Osteocyte (in vitro differentiated cells): ENCODE data around the gene ALDH1A2. TPM values are rescaled to one million over a fixed set of nuclear protein-coding genes. Genes with fewer than 3 reads are reported as not detected.

Experiments
- DNase-seq: peaks from one replicate; pipeline ENCODE4 v3.0.0; 2021; ENCODE audit warnings: mixed read lengths; ENCODE audit not compliant: unreplicated experiment; ENCODE audit errors: extremely low spot score
- H3K27ac Mint-ChIP-seq: one replicate; pipeline ENCODE4 v1.8.0; 2021; ENCODE audit warnings: mild to moderate bottlenecking, mixed read lengths; ENCODE audit not compliant: unreplicated experiment
- H3K27me3 Mint-ChIP-seq: one replicate; pipeline ENCODE4 v1.8.0; 2021; ENCODE audit warnings: mixed read lengths; ENCODE audit not compliant: unreplicated experiment
- H3K36me3 Mint-ChIP-seq: one replicate; pipeline ENCODE4 v1.8.0; 2021; ENCODE audit warnings: mixed read lengths; ENCODE audit not compliant: unreplicated experiment
- H3K4me1 Mint-ChIP-seq: one replicate; pipeline ENCODE4 v1.8.0; 2021; ENCODE audit warnings: mixed read lengths; ENCODE audit not compliant: unreplicated experiment
- H3K4me3 Mint-ChIP-seq: one replicate; pipeline ENCODE4 v1.8.0; 2021; ENCODE audit warnings: mild to moderate bottlenecking, moderate library complexity, mixed read lengths; ENCODE audit not compliant: unreplicated experiment
- H3K9me3 Mint-ChIP-seq: one replicate; pipeline ENCODE4 v1.8.0; 2021; ENCODE audit warnings: mixed read lengths; ENCODE audit not compliant: unreplicated experiment
- total RNA-seq: library from RNA; stranded (reverse); gene quantifications from 2 replicates; pipeline ENCODE4 v1.2.1, GENCODE V29; 2021
- TF ChIP-seq, protein P1 (sequence below): fragments of 200-600 bp; sonication (generic); IDR thresholded peaks from 2 replicates; pipeline ENCODE4 v1.5.0; 2021; ENCODE audit warnings: antibody characterized with exemption, mild to moderate bottlenecking, moderate library complexity

ALDH1A2 gene
- total RNA-seq, 1 donor from 2014 or later, result 0.48 TPM

DNA sequence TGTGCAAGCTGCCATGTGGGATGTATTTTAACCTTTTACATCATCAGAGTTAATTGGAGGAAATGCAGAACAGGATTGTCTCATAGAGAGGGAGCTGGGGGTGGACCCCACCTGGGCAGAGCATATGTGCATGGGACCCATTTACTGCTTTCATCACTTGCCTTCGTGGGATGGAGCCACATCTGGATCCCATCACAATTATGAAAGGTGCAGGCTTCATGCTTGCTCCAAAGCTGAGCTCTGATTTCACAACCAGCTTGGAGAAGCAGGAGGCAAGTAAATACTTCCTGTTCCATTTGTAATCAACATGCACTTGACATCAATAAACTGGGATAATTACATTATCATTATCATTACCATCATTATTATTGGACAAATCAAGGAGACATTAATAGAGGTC is 161.9 kb downstream of the ALDH1A2 start:
- H3K9me3 Mint-ChIP-seq, result no peaks in the 10 kb centered on the region
- H3K27me3 Mint-ChIP-seq, result peaks cover 39% of the 10 kb centered on the region
- no peak overlapping the region for H3K27ac Mint-ChIP-seq
- no peak overlapping the region for H3K4me3 Mint-ChIP-seq
- no peaks in the 10 kb centered on the region for H3K36me3 Mint-ChIP-seq
- TF ChIP-seq, protein P1, sequence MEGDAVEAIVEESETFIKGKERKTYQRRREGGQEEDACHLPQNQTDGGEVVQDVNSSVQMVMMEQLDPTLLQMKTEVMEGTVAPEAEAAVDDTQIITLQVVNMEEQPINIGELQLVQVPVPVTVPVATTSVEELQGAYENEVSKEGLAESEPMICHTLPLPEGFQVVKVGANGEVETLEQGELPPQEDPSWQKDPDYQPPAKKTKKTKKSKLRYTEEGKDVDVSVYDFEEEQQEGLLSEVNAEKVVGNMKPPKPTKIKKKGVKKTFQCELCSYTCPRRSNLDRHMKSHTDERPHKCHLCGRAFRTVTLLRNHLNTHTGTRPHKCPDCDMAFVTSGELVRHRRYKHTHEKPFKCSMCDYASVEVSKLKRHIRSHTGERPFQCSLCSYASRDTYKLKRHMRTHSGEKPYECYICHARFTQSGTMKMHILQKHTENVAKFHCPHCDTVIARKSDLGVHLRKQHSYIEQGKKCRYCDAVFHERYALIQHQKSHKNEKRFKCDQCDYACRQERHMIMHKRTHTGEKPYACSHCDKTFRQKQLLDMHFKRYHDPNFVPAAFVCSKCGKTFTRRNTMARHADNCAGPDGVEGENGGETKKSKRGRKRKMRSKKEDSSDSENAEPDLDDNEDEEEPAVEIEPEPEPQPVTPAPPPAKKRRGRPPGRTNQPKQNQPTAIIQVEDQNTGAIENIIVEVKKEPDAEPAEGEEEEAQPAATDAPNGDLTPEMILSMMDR, result no peak
- H3K4me1 Mint-ChIP-seq, result no peaks in the 10 kb centered on the region
- DNase-seq, result no peak

Other genes starting within 250 kb of the ALDH1A2 start
- gene AQP9, start 72.7 kb upstream of the ALDH1A2 start, total RNA-seq, result not detected in 2 replicates